ENCODE results near the gene MOSPD3.

Gene MOSPD3

DNA sequence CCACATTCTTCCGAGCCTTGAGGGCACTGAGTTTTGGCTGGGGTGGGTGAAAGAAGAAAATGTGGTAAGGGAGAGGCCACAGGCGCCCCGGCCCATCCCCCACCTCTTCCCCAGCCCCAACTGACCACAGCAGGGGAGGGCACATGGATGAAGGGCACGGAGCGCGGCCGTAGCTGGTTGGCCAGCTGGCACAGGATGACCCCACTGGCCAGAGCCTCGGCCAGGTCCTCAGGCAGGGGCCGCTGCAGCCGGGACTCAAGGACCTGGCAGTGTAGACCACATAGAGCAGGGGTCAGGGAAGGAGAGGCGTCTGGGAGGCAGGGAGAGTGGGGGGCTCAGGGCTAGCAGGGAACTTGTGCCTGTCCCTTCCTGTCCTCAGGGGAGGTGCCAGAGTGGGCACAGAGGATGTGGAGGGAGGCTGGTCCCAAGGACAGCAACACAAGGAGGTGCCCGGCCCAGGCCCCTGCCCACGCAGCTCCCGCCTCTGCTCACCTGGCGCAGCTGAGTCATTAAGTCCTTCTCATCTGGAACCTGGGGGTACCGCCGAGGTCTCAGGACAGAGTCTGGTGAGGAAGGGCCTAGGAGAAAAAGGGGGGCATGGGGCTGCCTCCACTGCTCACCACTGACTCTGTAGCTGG, 36.5 kb upstream of the MOSPD3 start:
- DNase-seq: no peak

DNA sequence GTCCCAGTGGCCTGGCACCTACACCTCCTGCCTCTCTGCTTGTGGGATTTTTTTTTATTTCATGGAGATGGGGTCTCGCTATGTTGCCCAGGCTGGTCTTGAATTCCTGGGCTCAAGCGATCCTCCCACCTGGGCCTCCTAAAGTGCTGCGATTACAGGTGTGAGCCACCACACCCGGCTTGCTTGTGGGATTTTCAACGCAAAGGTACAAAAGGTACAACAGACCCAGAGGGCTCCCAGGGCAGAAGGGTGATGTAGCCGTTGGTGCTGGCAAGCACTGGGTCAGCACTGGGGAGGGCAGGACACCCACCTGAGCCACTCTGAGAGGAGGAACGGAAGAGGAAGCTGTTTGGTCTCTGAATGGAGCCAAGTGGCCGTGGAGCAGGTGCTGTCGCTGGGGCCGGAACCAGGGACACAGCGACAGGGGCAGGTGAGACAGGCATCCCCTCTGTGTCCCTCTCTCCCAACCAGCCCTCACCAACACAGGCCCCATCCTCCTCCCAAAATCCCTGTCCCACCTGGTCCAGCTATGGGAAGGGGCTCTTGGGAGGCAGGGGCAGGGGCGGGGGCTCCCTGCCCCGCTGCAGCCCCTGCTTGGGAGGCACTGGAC, 35.9 kb upstream of the MOSPD3 start:
- DNase-seq: no peak

DNA sequence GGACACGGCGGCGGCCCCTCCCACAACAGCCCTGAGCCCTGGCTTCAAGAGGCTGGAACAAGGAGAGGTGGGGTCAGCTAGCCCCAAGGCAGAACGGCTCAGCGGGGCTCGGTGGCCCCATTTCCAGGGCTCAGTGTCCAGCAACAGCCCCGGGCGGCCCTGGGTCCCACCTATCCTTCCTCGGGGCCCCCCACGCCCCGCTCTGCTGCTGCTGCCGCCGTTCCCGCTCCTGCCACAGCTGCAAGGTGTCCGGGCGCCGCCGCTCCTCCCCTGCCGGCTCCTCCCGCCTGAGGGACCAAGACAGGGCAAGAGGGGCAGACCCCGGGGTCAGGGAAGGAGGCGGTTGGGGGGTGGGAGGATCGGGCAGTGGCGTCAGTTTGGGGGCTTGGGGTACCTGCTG, 35.2 kb upstream of the MOSPD3 start:
- DNase-seq: no peak

DNA sequence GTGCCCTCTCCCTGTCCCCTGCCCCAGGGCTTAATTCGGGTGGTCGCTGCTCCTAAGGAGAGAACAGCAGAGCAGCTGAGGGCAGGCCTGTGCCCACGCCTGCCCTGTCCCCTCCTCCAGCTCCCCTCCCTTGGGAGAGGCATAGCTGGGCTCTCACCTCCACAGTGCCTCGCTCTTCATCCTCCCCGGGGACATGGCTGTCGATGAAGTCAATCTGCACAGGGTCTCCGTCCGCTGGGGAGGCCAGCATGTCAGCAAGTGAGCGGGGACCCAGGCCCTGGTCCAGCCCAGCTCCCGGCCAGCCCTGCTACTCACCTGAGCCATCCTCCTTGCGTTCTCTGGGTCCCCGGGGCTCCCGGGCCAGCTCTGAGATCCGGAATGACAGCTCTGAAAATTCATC, 34.8 kb upstream of the MOSPD3 start:
- DNase-seq: no peak

DNA sequence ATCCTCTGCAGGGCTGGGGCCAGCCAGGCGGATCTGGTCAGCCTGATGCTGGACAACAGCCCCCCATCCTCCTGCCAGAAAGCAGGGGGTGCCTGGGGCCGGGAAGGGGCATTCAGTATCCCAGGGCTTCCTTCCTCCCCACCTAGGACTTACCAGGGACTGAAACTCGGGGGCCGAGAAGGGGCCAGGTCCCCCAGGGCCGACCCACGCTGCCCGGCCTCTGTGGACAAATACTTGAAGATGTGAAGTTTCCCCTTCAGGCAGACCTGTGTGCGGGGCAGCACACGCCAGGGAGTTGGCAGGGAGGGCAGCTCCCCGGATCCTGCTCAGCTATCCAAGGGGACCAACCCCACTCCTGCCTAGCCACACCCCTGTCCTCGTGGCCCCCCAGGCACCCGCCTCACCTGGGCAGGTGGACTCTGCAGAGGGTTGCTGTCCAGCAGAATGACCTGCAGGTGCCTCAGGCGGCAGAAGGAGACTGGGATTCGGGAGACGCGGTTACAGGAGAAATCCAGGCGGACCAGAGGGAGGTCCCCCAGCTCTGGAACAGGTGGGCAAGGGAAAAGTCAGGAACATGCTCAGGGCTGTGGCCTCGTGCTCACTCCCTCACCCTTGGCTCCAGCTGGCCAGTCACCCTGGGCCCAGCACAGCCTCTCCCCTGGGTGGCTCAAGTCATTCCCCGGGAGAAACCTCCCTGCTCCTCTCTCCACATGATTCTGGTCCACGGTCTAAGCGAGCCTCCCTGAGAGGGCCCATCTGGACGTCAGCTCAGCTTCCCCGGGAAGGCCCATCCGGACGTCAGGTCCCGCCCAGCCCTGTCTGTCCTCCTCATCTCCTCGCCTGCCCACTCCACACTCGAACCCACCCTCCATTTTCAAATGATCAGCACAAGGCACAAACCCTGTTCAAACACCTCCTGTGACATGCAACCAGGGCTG, 33.8 kb upstream of the MOSPD3 start:
- no peak for DNase-seq

DNA sequence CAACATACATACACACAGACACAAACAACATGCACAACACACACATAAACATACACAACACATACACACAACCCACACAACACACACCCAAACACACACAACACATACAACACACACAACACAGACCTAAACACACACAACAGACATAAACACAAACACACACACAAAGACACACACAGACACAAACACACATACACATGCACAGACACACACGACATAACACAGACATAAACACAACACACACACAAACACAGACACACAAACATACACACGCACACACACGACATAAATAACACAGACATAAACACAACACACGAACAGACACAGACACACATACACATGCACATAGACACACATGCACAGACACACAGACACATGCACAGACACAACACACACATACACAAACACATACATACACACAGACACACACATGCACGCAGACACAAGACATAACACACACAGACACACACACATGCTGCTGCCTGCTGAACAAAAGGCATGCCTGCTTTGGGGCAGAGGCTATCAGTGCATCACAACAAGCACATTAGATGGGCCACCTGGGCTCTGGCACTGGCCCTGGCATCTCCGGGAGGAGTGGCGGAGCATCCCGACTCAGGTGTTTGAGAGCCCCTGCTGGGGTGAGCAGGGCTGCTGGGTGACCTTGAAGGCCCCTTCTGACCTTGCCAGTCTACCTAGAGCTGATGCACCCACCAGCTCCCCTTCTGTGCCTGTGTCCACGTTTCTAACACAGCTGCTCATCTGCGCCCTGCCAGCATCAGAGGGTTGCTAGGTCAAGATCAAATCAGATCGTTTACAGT, 31.7 kb upstream of the MOSPD3 start:
- DNase-seq: no peak

DNA sequence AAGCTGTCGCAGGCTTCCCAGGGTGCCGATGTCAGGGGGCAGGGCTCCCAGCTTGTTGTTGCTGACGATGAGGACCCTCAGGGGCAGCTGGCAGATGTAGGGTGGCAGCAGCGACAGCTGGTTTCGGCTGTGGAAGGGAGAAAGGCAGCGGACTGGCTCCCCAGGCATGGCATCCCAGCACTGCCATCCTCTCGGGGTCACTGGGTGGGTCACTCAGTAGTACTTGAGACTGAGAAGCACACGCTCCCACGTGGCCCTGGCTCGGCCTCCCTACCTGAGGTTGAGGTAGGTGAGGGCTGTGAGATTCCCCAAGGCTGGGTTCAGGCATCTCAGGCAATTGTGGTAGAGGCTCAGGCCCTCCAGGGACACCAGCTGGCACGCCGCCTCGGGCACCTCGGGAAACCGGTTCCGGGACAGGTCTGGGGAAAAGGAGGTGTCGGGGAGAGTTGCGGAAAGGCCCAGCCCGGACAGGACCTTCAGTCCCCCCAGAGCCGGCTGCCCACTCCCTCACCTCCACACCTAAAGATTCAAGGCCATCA, 30.2 kb upstream of the MOSPD3 start:
- no peak for DNase-seq

DNA sequence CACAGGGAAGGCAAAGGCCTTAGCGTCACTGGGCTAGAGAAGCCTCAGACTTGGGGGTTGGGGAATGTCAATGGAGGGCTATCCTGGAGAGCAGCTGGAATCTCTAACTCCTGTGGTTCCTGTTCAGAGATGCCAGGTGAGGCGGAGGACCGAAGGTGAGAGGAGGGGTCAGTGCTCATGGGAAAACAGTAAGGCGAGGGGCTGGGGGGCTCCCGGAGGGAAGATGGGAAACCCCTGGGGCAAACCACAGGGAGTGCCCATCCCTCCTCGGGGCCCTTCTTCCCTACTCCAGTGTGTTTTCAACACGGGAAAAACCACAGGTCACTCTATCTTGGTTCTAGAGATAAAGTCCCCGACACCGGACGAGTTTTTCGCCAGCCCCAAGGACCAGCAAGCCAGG, 29.7 kb upstream of the MOSPD3 start:
- DNase-seq: no peak

DNA sequence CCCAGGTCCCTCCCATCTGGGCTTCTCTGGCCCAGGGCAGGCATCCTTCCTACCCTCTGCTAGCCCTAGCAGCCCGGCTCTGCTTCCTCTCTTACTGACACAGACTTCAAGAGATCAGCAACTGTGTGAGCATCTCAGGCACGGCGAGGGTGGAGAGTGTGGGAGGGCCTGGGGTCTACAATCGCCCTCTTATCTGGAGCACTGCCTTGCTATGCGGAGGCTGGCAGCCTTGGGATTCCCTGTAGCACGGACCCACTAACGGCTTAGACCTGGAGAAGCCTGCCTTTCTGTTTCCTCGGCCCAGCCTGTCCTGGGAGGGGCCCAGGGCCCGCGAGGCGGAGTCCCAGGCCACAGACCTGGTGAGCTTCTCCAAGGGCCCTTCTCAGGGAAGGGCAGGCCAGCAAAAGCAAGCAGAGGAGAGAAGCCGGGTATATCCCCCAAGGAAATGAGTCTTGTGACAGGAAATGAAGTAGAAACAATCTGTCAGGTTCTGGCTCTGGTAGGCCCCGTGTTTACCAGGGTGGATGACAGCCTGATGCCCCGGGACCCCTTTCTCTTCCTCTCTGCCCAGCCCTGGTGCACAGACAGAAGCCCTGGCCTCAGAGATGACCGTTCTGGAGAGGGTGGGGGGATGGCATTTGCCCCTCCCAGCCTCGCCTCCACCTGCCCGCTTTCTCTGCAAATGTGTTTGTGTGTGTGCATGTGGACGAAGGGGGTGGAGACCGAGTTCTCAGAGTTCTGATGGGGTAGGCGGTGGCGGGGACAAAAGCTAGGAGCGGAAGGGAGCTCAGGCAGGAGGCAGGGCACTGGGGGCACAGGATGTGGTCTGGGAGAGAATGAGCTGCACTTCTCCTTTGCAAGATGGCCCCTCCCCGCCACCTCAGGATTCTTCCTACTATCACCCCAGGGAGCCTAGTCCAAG, 28.9 kb upstream of the MOSPD3 start:
- DNase-seq: peak; percentile 80 to 81

DNA sequence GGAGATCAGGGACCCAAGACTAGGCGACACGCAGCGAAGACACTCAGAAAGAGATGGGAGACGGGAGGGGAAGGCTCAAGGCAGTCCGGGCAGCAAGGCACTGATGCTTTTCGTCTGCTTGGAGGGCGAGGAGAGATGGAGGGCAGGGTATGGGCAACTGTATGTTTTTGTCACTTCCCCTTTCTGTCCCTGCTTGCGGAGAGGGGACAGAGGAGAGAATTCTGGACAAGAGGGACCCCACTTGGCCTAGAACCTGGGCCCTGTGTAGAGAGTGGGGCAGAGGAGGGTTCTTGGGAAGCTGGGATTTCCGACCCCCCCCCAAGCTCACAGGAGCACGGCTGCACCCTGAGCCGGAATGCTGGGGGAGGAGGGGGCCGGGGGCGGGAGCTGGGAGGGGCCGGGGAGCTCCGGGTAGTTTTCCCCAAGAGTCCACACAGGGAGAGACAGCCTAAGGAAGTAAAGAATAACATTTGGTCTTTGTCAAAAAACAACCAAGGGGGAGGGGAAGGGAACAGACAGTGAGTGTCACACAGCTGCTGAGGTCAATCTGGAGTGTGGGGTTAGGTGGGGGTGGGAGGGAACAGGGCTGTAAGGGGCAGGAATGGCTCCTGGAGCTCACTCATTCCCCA, 28.2 kb upstream of the MOSPD3 start:
- DNase-seq: no peak

DNA sequence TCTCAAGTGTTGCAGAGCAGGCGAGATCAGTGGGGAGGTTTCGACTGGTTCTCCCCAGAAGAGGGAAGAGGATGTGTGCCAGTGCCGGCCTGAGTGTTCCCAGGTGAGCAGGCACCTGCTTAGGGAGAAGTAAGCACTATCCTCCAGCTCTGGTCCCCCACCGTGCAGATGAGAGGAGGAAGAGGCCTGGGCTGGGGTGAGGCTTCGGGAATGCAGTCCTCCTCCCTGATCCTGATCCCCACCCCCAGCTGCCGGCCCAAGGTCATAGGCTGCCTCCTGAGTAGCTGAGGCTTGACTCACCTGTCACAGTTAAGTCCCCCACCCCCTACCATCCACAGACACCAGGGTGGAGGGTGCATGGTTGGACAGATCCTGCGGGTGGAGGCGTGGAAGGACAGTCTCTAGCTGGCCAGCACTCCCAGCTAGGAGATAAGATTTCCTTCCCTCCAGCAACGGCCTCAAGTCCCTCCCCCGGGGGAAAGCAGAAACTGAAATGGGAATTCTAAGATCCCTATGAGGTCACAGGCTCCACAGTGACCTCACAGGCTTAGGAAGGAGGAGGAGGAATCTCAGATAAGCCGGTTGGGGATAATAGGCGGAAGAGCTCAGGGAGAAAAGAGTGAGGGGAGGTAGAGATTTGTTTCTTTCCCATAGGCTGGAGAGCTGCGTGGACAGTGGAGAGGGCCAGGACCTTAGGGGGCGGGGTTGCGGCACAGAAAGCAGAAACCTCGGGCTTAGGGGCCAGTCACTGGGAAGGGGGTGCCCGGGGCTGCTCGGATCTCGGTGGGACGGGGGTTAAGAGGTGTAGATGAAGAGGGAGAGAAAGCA, 27.4 kb upstream of the MOSPD3 start:
- peak in 1 of 2 experiments; percentile 32 for DNase-seq

DNA sequence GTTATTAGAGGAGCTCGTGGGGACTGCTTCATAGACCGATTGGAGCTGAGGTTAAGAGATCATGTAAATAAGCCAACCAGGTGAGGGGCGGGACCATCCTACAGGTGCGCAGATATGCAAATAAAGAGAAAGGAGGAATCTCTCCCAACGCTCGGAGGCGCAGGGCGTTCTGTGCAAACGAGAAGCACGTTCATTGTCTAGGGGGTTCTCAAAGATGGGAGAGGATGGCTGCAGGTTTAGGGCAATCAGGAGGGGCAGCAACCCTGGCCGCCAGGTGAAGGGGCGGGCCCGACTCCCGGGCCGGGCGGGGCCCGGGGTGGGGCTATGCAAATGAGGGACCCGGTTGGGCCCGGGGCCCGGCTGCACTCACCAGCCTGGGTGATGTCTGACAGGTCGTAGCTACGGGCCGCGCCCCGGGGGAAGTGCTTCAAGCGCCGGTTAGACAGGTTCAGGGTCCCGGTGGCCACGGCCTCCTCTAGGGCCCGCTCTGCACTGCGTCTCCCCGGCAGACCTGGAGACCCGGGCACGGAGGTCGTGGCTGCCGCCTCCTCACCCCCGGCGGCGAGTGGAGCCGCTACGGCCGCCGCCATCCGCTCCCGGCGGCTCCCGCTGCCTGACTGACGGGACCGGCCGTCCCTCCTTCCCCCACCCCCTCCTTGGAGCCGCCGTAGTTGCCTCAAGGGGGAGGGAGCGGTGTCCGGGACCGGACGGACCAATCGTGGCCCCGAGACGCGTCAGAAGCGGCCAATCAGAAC, 26.7 kb upstream of the MOSPD3 start, which contains the start of gene LRCH4:
Gene LRCH4 (minus strand): TSS at position 619 of the 755 bp plus-strand sequence. CDS start 29 bp downstream, at position 590.
- DNase-seq: peak; percentile 69 to 77

DNA sequence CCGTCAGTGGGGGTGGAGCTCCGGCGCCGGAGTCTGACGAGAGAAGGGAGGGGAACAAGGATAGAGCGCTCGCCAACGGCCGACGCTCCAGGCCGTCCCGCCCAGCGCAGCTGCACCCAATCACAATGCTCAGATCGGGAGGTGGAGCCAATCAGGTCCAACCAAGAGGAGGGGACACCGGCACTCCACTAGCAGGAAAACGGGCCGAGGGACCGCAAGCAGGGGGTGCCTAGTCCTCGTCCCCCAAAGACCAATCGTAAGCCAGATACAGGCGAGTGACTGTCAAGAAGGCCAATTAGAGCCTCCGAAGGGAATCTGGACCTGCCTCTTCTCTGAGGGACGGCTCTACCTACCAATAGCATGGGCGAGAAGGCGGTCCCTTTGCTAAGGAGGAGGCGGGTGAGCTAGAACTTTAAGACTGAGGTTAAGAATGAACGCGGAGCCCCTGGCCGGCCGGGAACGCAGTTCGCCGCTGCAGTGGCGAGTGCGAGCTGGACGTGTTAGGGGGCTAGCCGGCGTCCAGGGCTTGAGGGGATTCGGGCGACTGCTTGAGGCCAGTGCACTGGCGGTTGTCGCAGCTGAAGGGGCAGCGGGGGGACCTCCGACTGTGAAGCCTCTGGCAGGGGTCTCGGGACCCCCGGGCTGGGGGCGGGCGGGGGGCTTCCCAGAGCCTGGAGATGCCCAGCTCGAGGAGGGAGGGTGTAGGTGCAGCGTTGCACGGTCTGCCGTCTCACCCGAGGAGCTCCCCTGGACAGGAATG, 25.9 kb upstream of the MOSPD3 start, which contains the start of gene FBXO24:
Gene FBXO24 (plus strand): TSS at position 63 of the 760 bp plus-strand sequence. CDS start 298 bp downstream, at position 361.
- DNase-seq: peak; percentile 99

DNA sequence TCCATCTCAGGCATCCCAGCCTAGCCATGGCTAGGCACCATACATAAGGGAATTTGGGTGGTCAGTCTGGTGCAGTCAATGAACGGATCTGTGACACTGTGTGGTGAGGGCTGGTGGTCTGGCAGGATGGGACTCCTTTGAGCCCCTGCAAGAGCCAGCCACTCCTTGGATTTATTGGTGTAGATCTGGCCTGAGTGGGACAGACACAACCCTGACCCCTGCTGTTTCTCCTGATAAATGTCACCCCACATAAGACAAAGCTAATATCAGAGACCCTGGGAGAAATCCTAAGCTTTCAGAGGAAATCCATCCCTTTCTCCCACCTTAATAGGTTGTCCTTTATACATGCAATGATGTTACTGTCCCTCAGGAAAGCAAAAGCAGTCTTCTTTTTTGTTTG, 23.9 kb upstream of the MOSPD3 start:
- DNase-seq: no peak

DNA sequence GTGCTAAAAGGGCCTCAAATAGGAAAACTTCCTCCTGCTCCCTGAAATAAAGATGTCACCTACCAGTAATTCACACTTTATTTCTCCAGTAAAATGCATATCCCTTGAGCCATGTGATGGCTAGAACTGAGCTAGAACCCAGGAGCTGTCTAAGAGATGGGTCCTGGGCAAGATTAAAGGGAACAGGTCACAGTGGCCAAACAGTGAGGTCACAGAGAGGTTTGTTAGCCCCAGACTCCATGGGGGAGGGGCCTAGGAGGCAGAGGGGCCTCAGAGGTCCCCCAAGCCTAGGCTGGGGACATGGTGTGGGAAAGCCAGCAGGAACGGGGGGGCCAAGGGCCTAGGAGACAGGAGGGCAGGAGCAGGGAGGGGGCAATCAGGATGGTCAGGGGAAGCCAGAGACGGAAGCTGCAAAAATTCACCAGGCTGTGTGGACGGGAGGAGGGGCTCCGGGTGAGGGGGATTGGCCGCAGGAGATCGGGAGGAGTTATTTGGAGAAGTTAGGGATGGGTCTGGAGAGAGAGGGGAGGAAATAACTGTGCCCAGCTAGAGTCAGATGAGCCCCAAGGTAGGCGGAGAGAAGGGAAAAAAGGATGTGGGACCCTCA, 22.9 kb upstream of the MOSPD3 start:
- no peak for DNase-seq

DNA sequence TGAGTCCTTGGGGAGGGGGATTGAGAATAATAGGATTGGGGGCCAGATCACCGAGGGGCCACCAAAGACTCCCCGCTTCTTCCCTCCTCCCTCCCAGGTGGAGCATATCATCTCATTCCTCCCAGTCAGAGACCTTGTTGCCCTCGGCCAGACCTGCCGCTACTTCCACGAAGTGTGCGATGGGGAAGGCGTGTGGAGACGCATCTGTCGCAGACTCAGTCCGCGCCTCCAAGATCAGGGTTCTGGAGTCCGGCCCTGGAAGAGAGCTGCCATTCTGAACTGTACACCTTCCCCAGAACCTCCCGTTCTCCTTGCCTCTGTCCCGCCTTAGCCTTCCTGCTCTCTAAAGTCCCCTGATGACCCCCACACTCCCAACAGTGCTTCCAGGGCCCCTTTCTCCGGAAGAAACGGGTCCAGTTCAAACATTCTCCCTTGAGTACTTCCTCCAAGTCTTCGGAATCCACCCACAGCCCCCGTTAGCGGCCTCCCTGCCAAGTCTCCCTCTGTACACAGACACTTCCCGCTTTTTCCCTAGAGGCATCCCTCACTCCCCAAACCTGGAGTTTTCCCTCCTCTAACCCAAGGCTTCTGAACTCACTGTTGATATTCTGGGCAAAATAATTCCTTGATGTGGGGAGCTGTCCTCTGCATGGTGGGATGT, 22.1 kb upstream of the MOSPD3 start:
- DNase-seq: no peak

DNA sequence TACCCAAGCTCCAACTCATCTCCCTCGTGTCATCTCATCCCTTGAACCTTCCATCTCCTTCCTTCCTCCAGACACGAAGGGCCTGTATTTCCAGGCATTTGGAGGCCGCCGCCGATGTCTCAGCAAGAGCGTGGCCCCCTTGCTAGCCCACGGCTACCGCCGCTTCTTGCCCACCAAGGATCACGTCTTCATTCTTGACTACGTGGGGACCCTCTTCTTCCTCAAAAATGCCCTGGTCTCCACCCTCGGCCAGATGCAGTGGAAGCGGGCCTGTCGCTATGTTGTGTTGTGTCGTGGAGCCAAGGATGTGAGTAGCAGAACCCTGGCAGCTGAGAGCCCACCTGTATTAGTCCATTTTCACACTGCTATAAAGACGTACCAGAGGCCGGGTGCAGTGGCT, 20.7 kb upstream of the MOSPD3 start:
- DNase-seq: no peak

Data from activated T-cell treated with anti-CD3 and anti-CD28 coated beads, Interleukin-2, amount 50 U/mL, for 48 hours (primary cell).